ENCODE results near the gene ELF4. TPM values are rescaled to one million over a fixed set of nuclear protein-coding genes. Genes with fewer than 3 reads are reported as not detected.

Gene ELF4
- total RNA-seq (2012; rRNA removed) (10.8 and 10.9 TPM in 2 replicates), polyA plus RNA-seq (2012; rRNA removed) (18.4 and 19.0 TPM in 2 replicates), Bru-seq, nascent RNA (percentile 70 among the genes with signal in this experiment), BruChase-seq, experiment 1, labeled RNA remaining after a 6-hour chase (percentile 81 among the genes with signal in this experiment), BruChase-seq, experiment 2, labeled RNA remaining after a 2-hour chase (percentile 80 among the genes with signal in this experiment)
- polyA plus RNA-seq (2012; cell fraction: cytosol; rRNA removed) = 12.6 and 15.1 TPM in 2 replicates
- polyA plus RNA-seq (2012; cell fraction: nucleus; rRNA removed; ENCODE audit: low replicate concordance) = 17.4 and 18.6 TPM in 2 replicates
- long read RNA-seq, full-length matches to known transcripts = 2 of 12 reads
- long read RNA-seq, partial matches to known transcripts = 3 of 12 reads
- long read RNA-seq, other reads (novel, unspliced or antisense) = 7 of 12 reads

DNA sequence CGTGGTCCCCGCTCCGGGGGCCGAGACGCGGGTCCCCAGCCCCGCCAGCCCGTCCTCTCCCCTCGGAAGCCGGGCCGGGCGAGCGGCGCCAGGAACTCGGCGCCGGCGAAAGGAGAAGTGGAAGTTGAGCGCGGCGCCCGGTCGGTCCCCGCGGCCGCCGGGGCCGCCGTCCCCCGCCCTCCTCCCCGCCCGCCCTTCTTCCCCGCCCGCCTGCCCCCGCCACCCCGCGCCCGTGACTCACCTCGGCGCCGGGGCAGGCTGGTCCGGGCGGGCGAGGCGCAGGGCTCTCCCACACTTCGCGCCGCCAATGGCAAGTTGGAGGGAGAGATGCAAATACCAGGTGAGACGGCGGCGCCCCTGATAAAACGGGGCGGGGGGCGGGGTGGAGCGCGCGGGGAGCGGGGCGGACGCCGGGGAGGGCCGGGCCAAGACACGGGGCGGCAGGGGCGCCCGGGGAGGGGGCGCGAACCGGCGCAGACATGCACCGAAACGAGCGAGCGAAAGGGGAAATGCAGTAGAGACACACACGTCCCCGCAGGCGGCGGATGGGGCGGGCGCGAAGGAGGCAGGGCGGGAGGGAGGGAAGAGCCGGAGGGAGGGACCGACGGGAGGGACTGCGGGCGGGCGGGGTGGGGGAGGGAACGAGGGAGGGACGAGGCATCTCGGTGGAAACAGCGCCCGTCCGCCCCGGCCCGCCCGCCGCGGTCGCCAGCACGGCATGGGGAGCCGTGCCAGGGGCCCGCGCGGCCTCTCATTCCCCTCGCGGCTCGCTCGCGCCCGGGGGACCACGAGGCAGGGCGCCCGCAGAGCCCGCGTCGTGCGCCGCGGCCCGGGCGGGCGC, at the start of gene ELF4:
Gene ELF4, minus strand, starts transcription at position 119 of the 841 bp plus-strand sequence. CDS start 29,167 bp downstream, outside the sequence.
- dilution Hi-C loops (cut with HindIII; ENCODE audit: low sequenced_read_pairs, unreplicated experiment) = no loop called here
- Histone ChIP-seq H3K4me1 (ENCODE audit: control insufficient read depth, insufficient read depth, low read length) (peaks cover 9% of the 10 kb centered on the region; the same call in 1 of the 2 replicates), H3K23ac (ENCODE audit: low read depth, low read length) (peak within 1 kb of the TSS; percentile 51), H2BK120ac (ENCODE audit: low read depth, low read length) (peak within 1 kb of the TSS; percentile 60; the same call in 1 of the 2 replicates), H3K79me1 (ENCODE audit: low read depth in 1 of 2, low read length in 2 of 2) (peaks cover 0 to 35% of the 10 kb centered on the region in 2 experiments; a peak in 2 of 4 replicates), H3K14ac (replicated peaks; ENCODE audit: low read depth, low read length) (peak within 1 kb of the TSS; percentile 79), H2AFZ (replicated peaks; ENCODE audit: low read length, poor library complexity) (peak within 1 kb of the TSS; percentile 87), H3K9me3 (ENCODE audit: control insufficient read depth, insufficient read depth, low read length) (no peaks in the 10 kb centered on the region), H3K18ac (ENCODE audit: low read depth, low read length) (no peak within 1 kb of the TSS; the same call in 1 of the 2 replicates), H3K27me3 (ENCODE audit: control insufficient read depth, insufficient read depth, low read length) (no peaks in the 10 kb centered on the region), H4K8ac (ENCODE audit: low read depth in 2 of 2, low read length in 2 of 2) (peak within 1 kb of the TSS; percentile 77 to 94), H2BK5ac (ENCODE audit: low read depth, low read length, poor library complexity, severe bottlenecking) (peak within 1 kb of the TSS; percentile 88), H3K56ac (ENCODE audit: extremely low read depth, insufficient read depth, low read length) (peak within 1 kb of the TSS; percentile 51; the same call in 1 of the 2 replicates), H3K36me3 (ENCODE audit: control insufficient read depth, insufficient read depth, low read length) (no peaks in the 10 kb centered on the region), H2AK5ac (ENCODE audit: low read depth, low read length) (peak within 1 kb of the TSS; percentile 73), H3K4ac (ENCODE audit: low read depth, low read length) (peak within 1 kb of the TSS; percentile 79), H3K9ac (ENCODE audit: low read depth, low read length) (peak within 1 kb of the TSS; percentile 77), H2BK20ac (ENCODE audit: low read depth, low read length) (0 out of 2 replicates have a peak within 1 kb of the TSS, but pooled peaks have one; percentile 24), H3K4me2 (ENCODE audit: low read depth, low read length) (peak within 1 kb of the TSS; percentile 57), H4K5ac (ENCODE audit: low read depth, low read length) (peak within 1 kb of the TSS; percentile 16; the same call in 1 of the 2 replicates), H3K4me3 (ENCODE audit: insufficient read depth, low read depth, low read length) (peak within 1 kb of the TSS; percentile 85), H3K9me1 (ENCODE audit: insufficient read depth, low read length) (peaks cover 4% of the 10 kb centered on the region; the same call in 1 of the 2 replicates), H4K91ac (ENCODE audit: insufficient read depth, low read depth, low read length) (peak within 1 kb of the TSS; percentile 55), H4K20me1 (ENCODE audit: insufficient read depth, low read length) (peaks cover 30% of the 10 kb centered on the region), H2BK15ac (ENCODE audit: low read depth, low read length) (no peak within 1 kb of the TSS; the same call in 2 of the 3 replicates), H2AK9ac (replicated peaks; ENCODE audit: low read depth, low read length, poor library complexity) (peak within 1 kb of the TSS; percentile 95), H3K27ac (ENCODE audit: insufficient read depth, low read length) (peak within 1 kb of the TSS; percentile 85)
- TF ChIP-seq, protein P1, sequence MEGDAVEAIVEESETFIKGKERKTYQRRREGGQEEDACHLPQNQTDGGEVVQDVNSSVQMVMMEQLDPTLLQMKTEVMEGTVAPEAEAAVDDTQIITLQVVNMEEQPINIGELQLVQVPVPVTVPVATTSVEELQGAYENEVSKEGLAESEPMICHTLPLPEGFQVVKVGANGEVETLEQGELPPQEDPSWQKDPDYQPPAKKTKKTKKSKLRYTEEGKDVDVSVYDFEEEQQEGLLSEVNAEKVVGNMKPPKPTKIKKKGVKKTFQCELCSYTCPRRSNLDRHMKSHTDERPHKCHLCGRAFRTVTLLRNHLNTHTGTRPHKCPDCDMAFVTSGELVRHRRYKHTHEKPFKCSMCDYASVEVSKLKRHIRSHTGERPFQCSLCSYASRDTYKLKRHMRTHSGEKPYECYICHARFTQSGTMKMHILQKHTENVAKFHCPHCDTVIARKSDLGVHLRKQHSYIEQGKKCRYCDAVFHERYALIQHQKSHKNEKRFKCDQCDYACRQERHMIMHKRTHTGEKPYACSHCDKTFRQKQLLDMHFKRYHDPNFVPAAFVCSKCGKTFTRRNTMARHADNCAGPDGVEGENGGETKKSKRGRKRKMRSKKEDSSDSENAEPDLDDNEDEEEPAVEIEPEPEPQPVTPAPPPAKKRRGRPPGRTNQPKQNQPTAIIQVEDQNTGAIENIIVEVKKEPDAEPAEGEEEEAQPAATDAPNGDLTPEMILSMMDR (conservative IDR thresholded peaks at IDR 0.05; ENCODE audit: low read depth, low read length) = no peak
- TF ChIP-seq MAZ (IDR thresholded peaks at IDR 0.05; ENCODE audit: borderline replicate concordance, low read depth, low read length) (peak; percentile 9; the same call in 1 of the 2 replicates), RAD21 (IDR thresholded peaks at IDR 0.05; ENCODE audit: low read length) (no peak), POLR2A (IDR thresholded peaks at IDR 0.05; ENCODE audit: low read depth, low read length) (no peak), BHLHE40 (IDR thresholded peaks at IDR 0.05; ENCODE audit: low read depth, low read length) (no peak), MXI1 (IDR thresholded peaks at IDR 0.05; ENCODE audit: borderline replicate concordance, low read depth, low read length) (no peak)
- TF ChIP-seq, protein P2, sequence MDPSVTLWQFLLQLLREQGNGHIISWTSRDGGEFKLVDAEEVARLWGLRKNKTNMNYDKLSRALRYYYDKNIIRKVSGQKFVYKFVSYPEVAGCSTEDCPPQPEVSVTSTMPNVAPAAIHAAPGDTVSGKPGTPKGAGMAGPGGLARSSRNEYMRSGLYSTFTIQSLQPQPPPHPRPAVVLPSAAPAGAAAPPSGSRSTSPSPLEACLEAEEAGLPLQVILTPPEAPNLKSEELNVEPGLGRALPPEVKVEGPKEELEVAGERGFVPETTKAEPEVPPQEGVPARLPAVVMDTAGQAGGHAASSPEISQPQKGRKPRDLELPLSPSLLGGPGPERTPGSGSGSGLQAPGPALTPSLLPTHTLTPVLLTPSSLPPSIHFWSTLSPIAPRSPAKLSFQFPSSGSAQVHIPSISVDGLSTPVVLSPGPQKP (IDR thresholded peaks at IDR 0.05; ENCODE audit: borderline replicate concordance, low read depth, low read length) = no peak
- TF ChIP-seq, protein P3, sequence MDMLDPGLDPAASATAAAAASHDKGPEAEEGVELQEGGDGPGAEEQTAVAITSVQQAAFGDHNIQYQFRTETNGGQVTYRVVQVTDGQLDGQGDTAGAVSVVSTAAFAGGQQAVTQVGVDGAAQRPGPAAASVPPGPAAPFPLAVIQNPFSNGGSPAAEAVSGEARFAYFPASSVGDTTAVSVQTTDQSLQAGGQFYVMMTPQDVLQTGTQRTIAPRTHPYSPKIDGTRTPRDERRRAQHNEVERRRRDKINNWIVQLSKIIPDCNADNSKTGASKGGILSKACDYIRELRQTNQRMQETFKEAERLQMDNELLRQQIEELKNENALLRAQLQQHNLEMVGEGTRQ (IDR thresholded peaks at IDR 0.05; ENCODE audit: low read depth, low read length) = no peak
- DNase-seq (peak; percentile 37), ATAC-seq (ENCODE audit: low read depth) (peak; percentile 69)
- intact Hi-C loops (cut with micrococcal nuclease) = loop anchor here (5.0 kb wide), 1 partner anchor 62 kb away; the partner anchor contains the start of gene RAB33A
- CTCF ChIA-PET = interaction anchor here (0.8 to 1.4 kb wide), 2 partner anchors 8 to 113 kb away, joined by 3 read pairs; no protein-coding TSS in a partner anchor
- in situ Hi-C loops (cut with MboI; ENCODE audit: low sequenced_read_pairs) = no loop called here
- POLR2A ChIA-PET (ENCODE audit: unreplicated experiment) = no interaction called here
- 46% methylated on average over 17 of the region's 123 CpGs; no CpG with 5 or more reads in 1 of the 2 experiments for WGBS, 2 experiments (ENCODE audit: extremely low coverage in 2 of 2, insufficient read length in 1 of 2)
- BruUV-seq (replicated peaks) = no TSS peak
